NT2/D1 (cell line): ENCODE results near the gene ABCD1.

ENCODE experiments used
- YY1 ChIP-seq: IDR thresholded peaks from 2 replicates; pipeline ENCODE4 v1.6.1; 2011; ENCODE audit not compliant: insufficient read length, insufficient read depth
- ZNF274 ChIP-seq: IDR thresholded peaks from 2 replicates; pipeline ENCODE4 v1.6.1; 2011; ENCODE audit warnings: mild to moderate bottlenecking, low read depth, low read length

- TF ChIP-seq ZNF274 (no peak), YY1 (no peak)
Measured at GRCh38 chrX:153778684-153779101, 54.0 kb downstream of the ABCD1 start.
